ENCODE results near the gene CC2D1A. TPM values are rescaled to one million over a fixed set of nuclear protein-coding genes. Genes with fewer than 3 reads are reported as not detected.

The CC2D1A gene
- total RNA-seq, 2 donors from 2014 or later = 29.5 to 38.7 TPM

GRCh38 chr19:13865571-13866462 lies 40.2 kb upstream of the CC2D1A start:
- H3K9me3 ChIP-seq = no peaks in the 10 kb centered on the region
- DNase-seq (ENCODE audit: low spot score) (no peak), ATAC-seq (ENCODE audit: insufficient number of reproducible peaks, low FRiP score, low read depth) (no peak)
- H3K4me1 ChIP-seq (ENCODE audit: control insufficient read depth in 1 of 2, low read depth in 2 of 2) = peaks cover 7 to 32% of the 10 kb centered on the region in 2 donors
- no peak overlapping the region for H3K27ac ChIP-seq
- H3K4me3 ChIP-seq = peak overlapping the region; percentile 87
- no peaks in the 10 kb centered on the region for H3K36me3 ChIP-seq
- TF ChIP-seq CTCF (IDR thresholded peaks at IDR 0.05) = no peak
- no peaks in the 10 kb centered on the region for H3K27me3 ChIP-seq (replicated peaks; ENCODE audit: insufficient read depth)

DNA sequence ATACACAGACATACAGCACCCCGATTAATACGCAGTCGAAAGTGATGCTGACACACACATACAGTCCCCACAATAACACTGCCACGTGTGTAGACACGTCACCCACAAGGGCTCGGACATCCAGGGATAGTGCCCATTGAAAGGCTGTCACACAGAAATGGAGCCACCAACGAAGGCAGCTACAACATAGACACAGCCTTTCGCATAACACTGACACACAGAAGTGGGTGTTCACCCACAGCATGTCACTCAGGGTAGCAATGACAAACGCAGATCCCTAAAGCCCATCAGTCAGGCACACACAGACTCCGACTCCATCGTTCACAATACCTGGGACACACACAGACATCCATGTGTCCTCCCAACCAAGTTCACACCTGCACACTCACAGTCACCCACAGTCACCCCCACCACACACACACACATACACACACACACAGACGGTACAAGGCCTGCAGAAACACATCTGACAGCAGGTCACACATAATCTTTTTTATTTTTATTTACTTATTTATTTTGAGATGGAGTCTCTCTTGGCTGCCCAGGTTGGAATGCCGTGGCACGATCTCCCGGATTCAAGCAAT lies 39.4 kb upstream of the CC2D1A start:
- no peak for TF ChIP-seq CTCF (IDR thresholded peaks at IDR 0.05)
- peaks cover 6 to 25% of the 10 kb centered on the region in 2 donors for H3K4me1 ChIP-seq (ENCODE audit: control insufficient read depth in 1 of 2, low read depth in 2 of 2)
- DNase-seq (ENCODE audit: low spot score) (no peak), ATAC-seq (ENCODE audit: insufficient number of reproducible peaks, low FRiP score, low read depth) (no peak)
- H3K36me3 ChIP-seq = no peaks in the 10 kb centered on the region
- no peaks in the 10 kb centered on the region for H3K27me3 ChIP-seq (replicated peaks; ENCODE audit: insufficient read depth)
- H3K4me3 ChIP-seq = peak overlapping the region; percentile 87
- no peak overlapping the region for H3K27ac ChIP-seq
- no peaks in the 10 kb centered on the region for H3K9me3 ChIP-seq

- Histone ChIP-seq H3K9me3 (no peaks in the 10 kb centered on the region), H3K27ac (no peak overlapping the region), H3K4me1 (ENCODE audit: control insufficient read depth in 1 of 2, low read depth in 2 of 2) (peaks cover 4 to 20% of the 10 kb centered on the region in 2 donors), H3K4me3 (no peak overlapping the region), H3K36me3 (no peaks in the 10 kb centered on the region), H3K27me3 (replicated peaks; ENCODE audit: insufficient read depth) (no peaks in the 10 kb centered on the region)
- ATAC-seq (ENCODE audit: insufficient number of reproducible peaks, low FRiP score, low read depth) (no peak), DNase-seq (ENCODE audit: low spot score) (no peak)
- TF ChIP-seq CTCF (IDR thresholded peaks at IDR 0.05) = no peak
These were observed 37.3 kb upstream of the CC2D1A start for GRCh38 chr19:13868663-13869062.

DNA sequence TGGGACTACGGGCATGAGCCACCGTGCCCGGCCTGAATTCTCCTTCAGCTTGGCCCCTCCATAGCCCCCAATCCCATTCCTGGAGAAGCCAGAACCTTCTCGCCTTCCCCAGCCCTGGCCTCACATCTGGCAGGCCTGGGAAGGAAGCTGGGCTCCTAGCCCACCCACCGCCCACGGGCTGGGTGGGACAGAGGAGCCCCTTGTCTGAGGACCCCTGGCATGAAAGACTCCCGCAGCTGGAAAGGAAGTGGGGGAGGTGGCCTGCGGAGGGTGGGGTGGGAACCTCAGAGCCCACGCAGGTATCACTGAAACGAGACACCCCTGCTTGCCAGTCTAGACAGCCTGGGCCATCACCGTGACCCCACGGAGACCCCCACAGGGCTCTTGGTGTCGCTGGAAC lies 36.7 kb upstream of the CC2D1A start:
- H3K27ac ChIP-seq = no peak overlapping the region
- H3K27me3 ChIP-seq (replicated peaks; ENCODE audit: insufficient read depth) = no peaks in the 10 kb centered on the region
- H3K9me3 ChIP-seq = no peaks in the 10 kb centered on the region
- H3K4me1 ChIP-seq (ENCODE audit: control insufficient read depth in 1 of 2, low read depth in 2 of 2) = peaks cover 4 to 14% of the 10 kb centered on the region in 2 donors
- TF ChIP-seq CTCF (IDR thresholded peaks at IDR 0.05) = no peak
- no peak for ATAC-seq (ENCODE audit: insufficient number of reproducible peaks, low FRiP score, low read depth)
- H3K36me3 ChIP-seq = no peaks in the 10 kb centered on the region
- no peak for DNase-seq (ENCODE audit: low spot score)
- H3K4me3 ChIP-seq = no peak overlapping the region

DNA sequence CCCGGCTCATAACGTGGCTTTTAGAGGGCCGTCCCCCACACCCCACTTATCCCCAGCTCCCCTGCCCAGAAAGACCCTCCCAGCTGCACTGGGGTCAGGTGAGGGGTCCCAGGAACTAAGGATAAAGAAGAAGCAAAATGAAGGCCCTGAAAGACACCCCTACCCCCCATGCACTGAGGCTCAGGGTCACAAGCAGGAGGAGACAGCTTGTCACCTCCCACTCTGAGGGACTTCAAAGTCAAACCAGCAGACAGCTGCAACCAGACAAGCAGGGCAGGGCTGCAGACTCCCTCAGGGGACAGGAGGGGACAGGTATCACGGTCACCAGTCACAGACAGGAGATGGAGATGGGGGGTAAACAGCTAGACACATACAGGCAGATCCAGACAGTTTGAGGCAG lies 35.1 kb upstream of the CC2D1A start:
- H3K27me3 ChIP-seq (replicated peaks; ENCODE audit: insufficient read depth) = no peaks in the 10 kb centered on the region
- TF ChIP-seq CTCF (IDR thresholded peaks at IDR 0.05) = no peak
- no peak overlapping the region for H3K4me3 ChIP-seq
- no peaks in the 10 kb centered on the region for H3K9me3 ChIP-seq
- no peak overlapping the region for H3K27ac ChIP-seq
- no peaks in the 10 kb centered on the region for H3K36me3 ChIP-seq
- H3K4me1 ChIP-seq (ENCODE audit: control insufficient read depth in 1 of 2, low read depth in 2 of 2) = peaks cover 4 to 7% of the 10 kb centered on the region in 2 donors
- no peak for ATAC-seq (ENCODE audit: insufficient number of reproducible peaks, low FRiP score, low read depth)
- DNase-seq (ENCODE audit: low spot score) = no peak

All from thoracic aorta (tissue), 2 donors.